HCT116 (cell line): ENCODE data around the gene GABRQ. TPM values are rescaled to one million over a fixed set of nuclear protein-coding genes. Genes with fewer than 3 reads are reported as not detected.

Experiments
- ATAC-seq: fragments of 200-7000 bp; cut with Tn5 transposase; 2 replicates; pipeline ENCODE4 v1.9.1; 2020; ENCODE audit warnings: mild to moderate bottlenecking, moderate library complexity
- BruUV-seq: library from RNA; stranded (reverse); fragments of 400-500 nt; replicated peaks from 2 replicates; lab custom pipeline; 2021; lab: Mats Ljungman, UMichigan
- CTCF ChIA-PET: fragments of 300-600 bp; sonication (Branson Sonifier 250); formaldehyde crosslinking; loops from one replicate; lab custom pipeline; 2021; ENCODE audit warnings: antibody characterized with exemption; lab: Charles Lee
- POLR2A ChIA-PET: fragments of 300-600, 350-600 bp; sonication (Branson Sonifier 250); formaldehyde crosslinking; loops from one replicate; lab custom pipeline; 2021; ENCODE audit warnings: antibody characterized with exemption; lab: Charles Lee
- RAD21 ChIA-PET, 2 experiments: fragments of 300-600 bp; sonication (Branson Sonifier 250); formaldehyde crosslinking; loops; one replicate each; lab custom pipeline; 2023; ENCODE audit warnings: low total read pairs in 2 of 2; ENCODE audit not compliant: uncharacterized antibody in 2 of 2, unreplicated experiment in 2 of 2, low non-redundant PET in 1 of 2; lab: Charles Lee
- DNase-seq: peaks from one replicate; pipeline ENCODE4 v3.0.0-alpha.2; 2010; ENCODE audit warnings: low read depth, low spot score
- H2AFZ ChIP-seq: fragments of 200-600 bp; shearing (Covaris generic), sonication (generic); 2 replicates; pipeline ENCODE4 v1.6.1; 2017; ENCODE audit warnings: low read depth, mixed run types, mixed read lengths, antibody characterized with exemption, low read length; ENCODE audit not compliant: poor library complexity, severe bottlenecking
- H3K27ac ChIP-seq: 2 replicates; pipeline ENCODE4 v1.5.1; 2012; ENCODE audit warnings: low read depth, low read length
- H3K27me3 ChIP-seq: fragments of 200-600 bp; sonication (generic); 2 replicates; pipeline ENCODE4 v1.6.1; 2016; ENCODE audit warnings: mixed run types, low read length, mixed read lengths; ENCODE audit not compliant: insufficient read depth
- H3K36me3 ChIP-seq, 2 experiments: fragments of 200-500 bp in 1 of 2; fragments of 200-600 bp in 1 of 2; sonication (Bioruptor generic) in 1 of 2; sonication (generic) in 1 of 2; 2 replicates each; pipeline versions ENCODE4 v1.5.1 to v1.6.1; 2014 to 2016; ENCODE audit warnings: low read length in 2 of 2, inconsistent platforms in 1 of 2, mixed read lengths in 1 of 2, mixed run types in 1 of 2; ENCODE audit not compliant: insufficient read depth in 2 of 2, control insufficient read depth in 1 of 2
- H3K4me1 ChIP-seq, 2 experiments: fragments of 200-600 bp in 1 of 2; sonication (generic) in 1 of 2; 2 replicates each; pipeline versions ENCODE4 v1.5.1 to v1.6.1; 2012 to 2017; ENCODE audit warnings: low read length in 2 of 2, inconsistent platforms in 1 of 2, mild to moderate bottlenecking in 1 of 2, mixed read lengths in 1 of 2, mixed run types in 1 of 2, moderate library complexity in 1 of 2; ENCODE audit not compliant: insufficient read depth in 2 of 2, control insufficient read depth in 1 of 2
- H3K4me2 ChIP-seq: fragments of 200-600 bp; sonication (generic); 2 replicates; pipeline ENCODE4 v1.6.1; 2017; ENCODE audit warnings: mixed run types, low read length, mixed read lengths
- H3K4me3 ChIP-seq, 2 experiments: fragments of 200-600 bp in 1 of 2; sonication (generic) in 1 of 2; replicated peaks in 1 of 2; 2 replicates each; pipeline ENCODE4 v1.5.1; 2011 to 2016; ENCODE audit warnings: low read length in 2 of 2, control low read depth in 1 of 2, low read depth in 1 of 2, mild to moderate bottlenecking in 1 of 2, mixed read lengths in 1 of 2, mixed run types in 1 of 2
- H3K79me2 ChIP-seq: fragments of 200-600 bp; sonication (generic); 2 replicates; pipeline ENCODE4 v1.6.1; 2017; ENCODE audit warnings: mild to moderate bottlenecking, mixed run types, low read length, moderate library complexity, mixed read lengths; ENCODE audit not compliant: insufficient read depth
- H3K9ac ChIP-seq: fragments of 200-600 bp; sonication (generic); 2 replicates; pipeline ENCODE4 v1.6.1; 2016; ENCODE audit warnings: low read length, mixed read lengths
- H3K9me2 ChIP-seq: fragments of 200-600 bp; sonication (generic), shearing (Covaris generic); 2 replicates; pipeline ENCODE4 v1.6.1; 2017; ENCODE audit warnings: mixed run types, mild to moderate bottlenecking, moderate library complexity; ENCODE audit not compliant: insufficient read depth
- H3K9me3 ChIP-seq, 2 experiments: fragments of 200-500 bp in 1 of 2; fragments of 200-600 bp in 1 of 2; sonication (Bioruptor generic) in 1 of 2; sonication (generic) in 1 of 2; 2 replicates each; pipeline ENCODE4 v1.6.1; 2014 to 2017; ENCODE audit warnings: low read length in 2 of 2, mixed read lengths in 2 of 2, inconsistent platforms in 1 of 2, low read depth in 1 of 2, mild to moderate bottlenecking in 1 of 2, mixed run types in 1 of 2, moderate library complexity in 1 of 2; ENCODE audit not compliant: control insufficient read depth in 1 of 2, insufficient read depth in 1 of 2
- H4K20me1 ChIP-seq: fragments of 200-600 bp; sonication (generic), shearing (Covaris generic); 2 replicates; pipeline ENCODE4 v1.6.1; 2017; ENCODE audit warnings: mixed run types, mild to moderate bottlenecking, moderate library complexity; ENCODE audit not compliant: insufficient read depth
- CBX3 ChIP-seq: IDR thresholded peaks from 2 replicates; pipeline ENCODE4 v1.6.1; 2012; ENCODE audit warnings: low read depth
- CEBPB ChIP-seq: IDR thresholded peaks from 2 replicates; pipeline ENCODE4 v1.6.1; 2012; ENCODE audit warnings: low read depth
- CTCF ChIP-seq, 3 experiments: fragments of 200-600 bp in 1 of 3; sonication (generic) in 1 of 3; IDR thresholded peaks in 2 of 3; conservative IDR thresholded peaks in 1 of 3; 2 replicates each; pipeline ENCODE4 v1.5.1; 2012 to 2017; ENCODE audit warnings: low read depth in 2 of 3, low read length in 2 of 3, antibody characterized with exemption in 1 of 3, borderline replicate concordance in 1 of 3, control low read depth in 1 of 3, mild to moderate bottlenecking in 1 of 3, mixed read lengths in 1 of 3, mixed run types in 1 of 3, moderate library complexity in 1 of 3; ENCODE audit not compliant: insufficient read depth in 1 of 3
- EGR1 ChIP-seq: IDR thresholded peaks from 2 replicates; pipeline ENCODE4 v1.6.1; 2012; ENCODE audit warnings: low read depth
- ELF1 ChIP-seq: IDR thresholded peaks from 2 replicates; pipeline ENCODE4 v1.6.1; 2012; ENCODE audit warnings: low read depth, borderline replicate concordance
- EZH2phosphoT487 ChIP-seq: fragments of 200-600 bp; IDR thresholded peaks from 2 replicates; pipeline ENCODE4 v1.6.1; 2018; ENCODE audit warnings: antibody characterized with exemption, borderline replicate concordance
- FOSL1 ChIP-seq: IDR thresholded peaks from 2 replicates; pipeline ENCODE4 v1.6.1; 2012; ENCODE audit warnings: low read depth
- MAX ChIP-seq: IDR thresholded peaks from 2 replicates; pipeline ENCODE4 v1.6.1; 2012
- POLR2A ChIP-seq: IDR thresholded peaks from 2 replicates; pipeline ENCODE4 v1.7.0; 2011; ENCODE audit warnings: borderline replicate concordance; ENCODE audit not compliant: insufficient read depth, insufficient read length; ENCODE audit errors: extremely low read depth
- POLR2AphosphoS5 ChIP-seq: IDR thresholded peaks from 2 replicates; pipeline ENCODE4 v1.6.1; 2011; ENCODE audit warnings: mild to moderate bottlenecking, low read depth, low read length, moderate library complexity
- RAD21 ChIP-seq: IDR thresholded peaks from 2 replicates; pipeline ENCODE4 v1.6.1; 2012; ENCODE audit warnings: low read depth, mild to moderate bottlenecking
- REST ChIP-seq: IDR thresholded peaks from 2 replicates; pipeline ENCODE4 v1.6.1; 2012; ENCODE audit warnings: low read depth
- SP1 ChIP-seq: IDR thresholded peaks from 2 replicates; pipeline ENCODE4 v1.6.1; 2012; ENCODE audit warnings: low read depth
- SRF ChIP-seq: IDR thresholded peaks from 2 replicates; pipeline ENCODE4 v1.6.1; 2012; ENCODE audit warnings: low read depth
- TCF7L2 ChIP-seq: IDR thresholded peaks from 2 replicates; pipeline ENCODE4 v1.7.0; 2011; ENCODE audit warnings: borderline replicate concordance, inconsistent platforms; ENCODE audit not compliant: insufficient read depth, insufficient read length; ENCODE audit errors: extremely low read depth
- YY1 ChIP-seq: IDR thresholded peaks from 2 replicates; pipeline ENCODE4 v1.6.1; 2011; ENCODE audit warnings: low read length, low read depth, moderate library complexity, mild to moderate bottlenecking; ENCODE audit not compliant: insufficient replicate concordance; ENCODE audit errors: extremely low read depth
- ZBTB33 ChIP-seq: IDR thresholded peaks from 2 replicates; pipeline ENCODE4 v1.6.1; 2011; ENCODE audit warnings: mild to moderate bottlenecking, low read length, moderate library complexity; ENCODE audit not compliant: insufficient replicate concordance; ENCODE audit errors: extremely low read depth
- ZFX ChIP-seq: fragments of 450-650 bp; IDR thresholded peaks from 2 replicates; pipeline ENCODE4 v1.6.1; 2017
- ZNF274 ChIP-seq: fragments of 200-500 bp; sonication (Bioruptor generic); IDR thresholded peaks from 2 replicates; pipeline ENCODE4 v1.6.1; 2014; ENCODE audit warnings: mild to moderate bottlenecking, low read depth, low read length, inconsistent platforms
- intact Hi-C: fragments of 100-400 bp; cut with micrococcal nuclease; formaldehyde crosslinking; loops from 2 replicates; pipeline ENCODE4 v1.10.0; 2022
- total RNA-seq: library from RNA; stranded (reverse); gene quantifications from one replicate; pipeline ENCODE4 v1.2.1, GENCODE V29; 2021; ENCODE audit not compliant: unreplicated experiment

The GABRQ gene
- total RNA-seq, 1 experiment from 2014 or later = 4.2 TPM

- POLR2A ChIA-PET = no interaction called here
- intact Hi-C loops = no loop called here
- no peak for DNase-seq
- Histone ChIP-seq H3K9me3 (no peaks in the 10 kb centered on the region), H3K79me2 (no peaks in the 10 kb centered on the region), H2AFZ (no peak overlapping the region)
- CTCF ChIA-PET = no interaction called here
- RAD21 ChIA-PET = no interaction called here
- no peak for TF ChIP-seq REST
- TF ChIP-seq CTCF (IDR thresholded peaks at IDR 0.05 in 2 of 3, conservative IDR thresholded peaks at IDR 0.05 in 1 of 3; ENCODE audit: borderline replicate concordance in 1 of 3, insufficient read depth in 1 of 3, low read depth in 2 of 3, low read length in 2 of 3) = no peak
- no peak for TF ChIP-seq YY1
- TF ChIP-seq ZNF274 = no peak
- no peak for TF ChIP-seq CBX3
- no peak for TF ChIP-seq FOSL1
- no peak for TF ChIP-seq POLR2AphosphoS5
- TF ChIP-seq EGR1 = no peak
- TF ChIP-seq ELF1 = no peak
- no peak for TF ChIP-seq TCF7L2
- TF ChIP-seq MAX = no peak
- no peak for TF ChIP-seq SP1
- TF ChIP-seq POLR2A = no peak
- TF ChIP-seq ZFX = no peak
- TF ChIP-seq CEBPB = no peak
- TF ChIP-seq ZBTB33 = no peak
- TF ChIP-seq RAD21 = no peak
- no peak for TF ChIP-seq SRF
- no peak for TF ChIP-seq EZH2phosphoT487
- TF ChIP-seq, all 23 proteins: peak for 0
- H3K9ac ChIP-seq = no peak overlapping the region
- no TSS peak for BruUV-seq
- H3K36me3 ChIP-seq = no peaks in the 10 kb centered on the region
- no peak overlapping the region for H3K4me2 ChIP-seq
- no peak overlapping the region for H3K4me3 ChIP-seq
- peaks cover 3% of the 10 kb centered on the region; the same call in 1 of the 2 replicates for H3K27me3 ChIP-seq
- no peak for ATAC-seq
- H3K4me1 ChIP-seq = no peaks in the 10 kb centered on the region
- no peaks in the 10 kb centered on the region for H3K9me2 ChIP-seq
- H4K20me1 ChIP-seq = no peaks in the 10 kb centered on the region
- H3K27ac ChIP-seq = no peak overlapping the region
Measured at GRCh38 chrX:152614791-152615190, 22.9 kb upstream of the GABRQ start.
